GM12891 (cell line): Measurements from ENCODE around the gene RASSF4.

Experiments used
- POLR2A ChIP-seq: IDR thresholded peaks from 2 replicates; pipeline ENCODE4 v1.6.1; 2011; ENCODE audit warnings: low read depth, low read length, control low read depth
- TAF1 ChIP-seq: IDR thresholded peaks from 2 replicates; pipeline ENCODE4 v1.6.1; 2011; ENCODE audit warnings: low read depth, low read length, control low read depth

- TF ChIP-seq TAF1 (no peak), POLR2A (no peak)
Measured at GRCh38 chr10:44946205-44946604, 13.4 kb upstream of the RASSF4 start.
